CD14-positive monocyte (primary cell): ENCODE results near the gene TGDS. TPM values are rescaled to one million over a fixed set of nuclear protein-coding genes. Genes with fewer than 3 reads are reported as not detected.

ENCODE experiments used
- DNase-seq, 3 donors: peaks; one replicate each; pipeline ENCODE4 v3.0.0-alpha.2; 2011 to 2022
- H2AFZ ChIP-seq: 2 replicates; pipeline ENCODE4 v1.6.0; 2012; ENCODE audit warnings: mild to moderate bottlenecking, low read depth, low read length, inconsistent platforms; ENCODE audit not compliant: insufficient read depth, poor library complexity, severe bottlenecking
- H3K27ac ChIP-seq, 2 donors: 1 replicate in 1 of 2; 2 replicates in 1 of 2; pipeline ENCODE4 v1.5.1; 2012 to 2013; ENCODE audit warnings: low read length in 2 of 2, control low read depth in 1 of 2, inconsistent platforms in 1 of 2, low read depth in 1 of 2, mild to moderate bottlenecking in 1 of 2
- H3K27me3 ChIP-seq, 2 donors: one replicate each; pipeline versions ENCODE4 v1.6.0 to v1.6.1; 2011 to 2013; ENCODE audit warnings: low read length in 2 of 2; ENCODE audit not compliant: control insufficient read depth in 2 of 2, insufficient read depth in 2 of 2
- H3K36me3 ChIP-seq, 2 donors: replicated peaks in 1 of 2; 1 replicate in 1 of 2; 2 replicates in 1 of 2; pipeline versions ENCODE4 v1.5.1 to v1.6.1; 2012 to 2013; ENCODE audit warnings: low read length in 2 of 2, control low read depth in 1 of 2, inconsistent platforms in 1 of 2, mild to moderate bottlenecking in 1 of 2; ENCODE audit not compliant: insufficient read depth in 2 of 2, control insufficient read depth in 1 of 2
- H3K4me1 ChIP-seq, 2 donors: 1 replicate in 1 of 2; 2 replicates in 1 of 2; pipeline versions ENCODE4 v1.5.1 to v1.6.1; 2012 to 2013; ENCODE audit warnings: low read length in 2 of 2, control low read depth in 1 of 2, inconsistent platforms in 1 of 2, mild to moderate bottlenecking in 1 of 2, moderate library complexity in 1 of 2; ENCODE audit not compliant: insufficient read depth in 2 of 2, control insufficient read depth in 1 of 2
- H3K4me2 ChIP-seq: replicated peaks from 2 replicates; pipeline ENCODE3; 2012; ENCODE audit warnings: low read length, moderate library complexity, mild to moderate bottlenecking; ENCODE audit not compliant: poor library complexity, severe bottlenecking; ENCODE audit errors: extremely low read depth
- H3K4me3 ChIP-seq, 3 experiments: fragments of 200-600 bp in 1 of 3; sonication (generic) in 1 of 3; replicated peaks in 1 of 3; 1 replicate in 2 of 3; 2 replicates in 1 of 3; pipeline ENCODE4 v1.5.1; 2011 to 2013; ENCODE audit warnings: low read length in 3 of 3, mild to moderate bottlenecking in 3 of 3, control low read depth in 2 of 3, low read depth in 2 of 3, inconsistent platforms in 1 of 3, moderate library complexity in 1 of 3
- H3K79me2 ChIP-seq: 2 replicates; pipeline ENCODE4 v1.6.0; 2012; ENCODE audit warnings: mild to moderate bottlenecking, control low read depth, inconsistent platforms, low read length, moderate library complexity; ENCODE audit not compliant: insufficient read depth
- H3K9ac ChIP-seq: 2 replicates; pipeline ENCODE4 v1.6.0; 2017; ENCODE audit warnings: low read length, mild to moderate bottlenecking; ENCODE audit not compliant: insufficient read depth, poor library complexity, severe bottlenecking
- H3K9me3 ChIP-seq, 2 donors: replicated peaks in 1 of 2; 1 replicate in 1 of 2; 2 replicates in 1 of 2; pipeline versions ENCODE4 v1.5.1 to v1.6.1; 2012 to 2013; ENCODE audit warnings: low read length in 2 of 2, control low read depth in 1 of 2; ENCODE audit not compliant: control insufficient read depth in 1 of 2, insufficient read depth in 1 of 2
- H4K20me1 ChIP-seq: 2 replicates; pipeline ENCODE4 v1.6.0; 2012; ENCODE audit warnings: mild to moderate bottlenecking, low read length, control low read depth, moderate library complexity; ENCODE audit not compliant: insufficient read depth
- H3K27ac Mint-ChIP-seq, 7 donors: one replicate each; pipeline ENCODE4 v1.8.0; 2020; ENCODE audit warnings: mild to moderate bottlenecking in 7 of 7, mixed read lengths in 7 of 7, moderate library complexity in 6 of 7, inconsistent platforms in 2 of 7
- H3K27me3 Mint-ChIP-seq, 3 donors: one replicate each; pipeline ENCODE4 v1.8.0; 2021 to 2022; ENCODE audit warnings: low read depth in 3 of 3, mild to moderate bottlenecking in 3 of 3, mixed read lengths in 3 of 3, moderate library complexity in 3 of 3, inconsistent platforms in 1 of 3
- H3K36me3 Mint-ChIP-seq, 2 donors: one replicate each; pipeline ENCODE4 v1.8.0; 2020; ENCODE audit warnings: mixed read lengths in 2 of 2, inconsistent platforms in 1 of 2, mild to moderate bottlenecking in 1 of 2
- H3K4me1 Mint-ChIP-seq: one replicate; pipeline ENCODE4 v1.8.0; 2020; ENCODE audit warnings: mild to moderate bottlenecking, mixed read lengths
- H3K4me3 Mint-ChIP-seq, 2 donors: one replicate each; pipeline ENCODE4 v1.8.0; 2020; ENCODE audit warnings: mild to moderate bottlenecking in 2 of 2, mixed read lengths in 2 of 2, moderate library complexity in 1 of 2
- H3K9me3 Mint-ChIP-seq, 7 donors: one replicate each; pipeline ENCODE4 v1.8.0; 2020 to 2022; ENCODE audit warnings: mixed read lengths in 7 of 7, mild to moderate bottlenecking in 6 of 7, moderate library complexity in 6 of 7, inconsistent platforms in 2 of 7
- WGBS: methylation state at CpG from one replicate; pipeline ENCODE4 v1.1.5; 2013; ENCODE audit warnings: missing lambda C conversion rate; ENCODE audit not compliant: insufficient coverage; 5-methylcytosine and 5-hydroxymethylcytosine counted together
- intact Hi-C, 2 donors: fragments of 100-400 bp; cut with micrococcal nuclease; formaldehyde crosslinking; loops; one replicate each; pipeline versions ENCODE4 v1.15.0 to v1.15.1; 2023
- polyA plus RNA-seq, 3 donors: library from polyadenylated mRNA; depleted of rRNA in 1 of 3; unstranded in 2 of 3; stranded (reverse) in 1 of 3; fragments of 300-500 nt in 2 of 3; fragments of >200 nt in 1 of 3; fragmentation: Illumina TruSeq in 2 of 3; gene quantifications; 1 replicate in 2 of 3; 2 replicates in 1 of 3; pipeline ENCODE4 v1.2.3, GENCODE V29; 2012 to 2021
- TF ChIP-seq, protein P1 (sequence below): fragments of 200-600 bp; IDR thresholded peaks from one replicate; pipeline ENCODE4 v1.8.0; 2022; ENCODE audit warnings: antibody characterized with exemption, mild to moderate bottlenecking

Gene TGDS
- polyA plus RNA-seq, 3 donors, result 5.2 to 6.8 (median 5.6) TPM

DNA sequence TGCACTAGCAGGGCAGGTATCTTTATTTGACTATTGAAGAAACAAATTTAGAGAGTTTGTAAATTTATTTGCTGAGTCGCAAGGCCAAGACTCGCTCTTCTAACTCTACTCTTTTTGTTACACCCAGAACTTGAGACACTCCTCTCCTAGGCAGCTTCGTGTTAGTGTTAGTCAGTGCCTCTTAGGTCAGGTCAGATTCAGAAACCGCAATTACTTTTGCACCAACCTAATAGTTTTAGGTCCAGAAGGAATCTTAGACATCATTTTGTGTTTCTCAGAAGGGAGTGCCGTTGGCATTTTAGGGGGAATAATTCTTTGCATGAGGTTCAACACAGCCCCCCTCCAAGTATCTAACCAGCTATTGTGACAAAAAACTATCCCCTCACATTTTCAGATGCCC, 14.5 kb upstream of the TGDS start:
- no peaks in the 10 kb centered on the region for H4K20me1 ChIP-seq
- Mint-ChIP-seq H3K4me3 (no peak overlapping the region), H3K27ac (no peak overlapping the region), H3K4me1 (peaks cover 2% of the 10 kb centered on the region), H3K9me3 (no peaks in the 10 kb centered on the region), H3K27me3 (no peaks in the 10 kb centered on the region), H3K36me3 (peaks cover 35 to 43% of the 10 kb centered on the region in 2 donors)
- H3K27me3 ChIP-seq, result no peaks in the 10 kb centered on the region
- no peak for DNase-seq
- H2AFZ ChIP-seq, result no peak overlapping the region
- WGBS, result 100% methylated on average over 1 of the region's 5 CpGs
- H3K27ac ChIP-seq, result no peak overlapping the region
- H3K9ac ChIP-seq, result no peak overlapping the region
- H3K4me1 ChIP-seq, result no peaks in the 10 kb centered on the region
- intact Hi-C loops, result no loop called here
- TF ChIP-seq, protein P1, sequence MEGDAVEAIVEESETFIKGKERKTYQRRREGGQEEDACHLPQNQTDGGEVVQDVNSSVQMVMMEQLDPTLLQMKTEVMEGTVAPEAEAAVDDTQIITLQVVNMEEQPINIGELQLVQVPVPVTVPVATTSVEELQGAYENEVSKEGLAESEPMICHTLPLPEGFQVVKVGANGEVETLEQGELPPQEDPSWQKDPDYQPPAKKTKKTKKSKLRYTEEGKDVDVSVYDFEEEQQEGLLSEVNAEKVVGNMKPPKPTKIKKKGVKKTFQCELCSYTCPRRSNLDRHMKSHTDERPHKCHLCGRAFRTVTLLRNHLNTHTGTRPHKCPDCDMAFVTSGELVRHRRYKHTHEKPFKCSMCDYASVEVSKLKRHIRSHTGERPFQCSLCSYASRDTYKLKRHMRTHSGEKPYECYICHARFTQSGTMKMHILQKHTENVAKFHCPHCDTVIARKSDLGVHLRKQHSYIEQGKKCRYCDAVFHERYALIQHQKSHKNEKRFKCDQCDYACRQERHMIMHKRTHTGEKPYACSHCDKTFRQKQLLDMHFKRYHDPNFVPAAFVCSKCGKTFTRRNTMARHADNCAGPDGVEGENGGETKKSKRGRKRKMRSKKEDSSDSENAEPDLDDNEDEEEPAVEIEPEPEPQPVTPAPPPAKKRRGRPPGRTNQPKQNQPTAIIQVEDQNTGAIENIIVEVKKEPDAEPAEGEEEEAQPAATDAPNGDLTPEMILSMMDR, result no peak
- H3K79me2 ChIP-seq, result no peaks in the 10 kb centered on the region
- H3K9me3 ChIP-seq, result no peaks in the 10 kb centered on the region
- peaks cover 31 to 87% of the 10 kb centered on the region in 2 donors for H3K36me3 ChIP-seq
- no peak overlapping the region for H3K4me2 ChIP-seq
- H3K4me3 ChIP-seq, result no peak overlapping the region

DNA sequence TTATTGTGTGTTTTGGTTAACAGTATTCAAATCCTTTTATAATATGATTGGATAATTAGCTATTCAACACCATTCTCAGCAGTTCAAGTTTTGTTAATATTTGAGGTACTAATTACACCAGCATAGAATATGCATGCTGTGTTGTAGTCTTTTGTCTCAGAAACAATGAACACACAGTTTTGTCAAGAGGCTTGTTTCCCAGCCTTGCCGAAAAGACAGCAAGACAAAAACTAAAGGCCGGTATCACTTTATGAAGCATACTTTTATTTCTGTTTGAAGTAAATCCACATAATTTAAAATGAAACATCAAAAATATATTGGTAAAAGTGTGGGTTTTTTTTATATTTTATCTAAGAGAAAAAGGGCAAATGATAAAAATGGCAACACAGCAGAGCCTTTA, 13.2 kb upstream of the TGDS start:
- no peak for DNase-seq
- H4K20me1 ChIP-seq, result no peaks in the 10 kb centered on the region
- peaks cover 2% of the 10 kb centered on the region for H3K4me1 Mint-ChIP-seq
- no peaks in the 10 kb centered on the region for H3K27me3 Mint-ChIP-seq
- H3K9me3 ChIP-seq, result no peaks in the 10 kb centered on the region
- no peak overlapping the region for H3K27ac Mint-ChIP-seq
- H3K36me3 Mint-ChIP-seq, result peaks cover 35 to 37% of the 10 kb centered on the region in 2 donors
- peaks cover 28 to 79% of the 10 kb centered on the region in 2 donors for H3K36me3 ChIP-seq
- no peak overlapping the region for H3K4me2 ChIP-seq
- H3K27me3 ChIP-seq, result no peaks in the 10 kb centered on the region
- no peak overlapping the region for H3K4me3 Mint-ChIP-seq
- H3K9ac ChIP-seq, result no peak overlapping the region
- no peaks in the 10 kb centered on the region for H3K79me2 ChIP-seq
- TF ChIP-seq, protein P1, result no peak
- H2AFZ ChIP-seq, result no peak overlapping the region
- H3K4me1 ChIP-seq, result no peaks in the 10 kb centered on the region
- no peak overlapping the region for H3K4me3 ChIP-seq
- no peaks in the 10 kb centered on the region for H3K9me3 Mint-ChIP-seq
- intact Hi-C loops, result no loop called here
- no CpG with 5 or more reads among the region's 2 CpGs for WGBS
- no peak overlapping the region for H3K27ac ChIP-seq
